HG02610 (cell line): ENCODE data around the gene KCNV2.
"Not testable (repeated sequence)": the region's sequence is repeated elsewhere in the genome, so short reads cannot be mapped to it uniquely, and the experiment has no call there.

ENCODE experiments used
- ATAC-seq: cut with Tn5 transposase; IDR thresholded peaks from one replicate; pipeline ENCODE4 v1.9.1; 2021; ENCODE audit warnings: mild to moderate bottlenecking, moderate library complexity; ENCODE audit not compliant: unreplicated experiment

Gene KCNV2

DNA sequence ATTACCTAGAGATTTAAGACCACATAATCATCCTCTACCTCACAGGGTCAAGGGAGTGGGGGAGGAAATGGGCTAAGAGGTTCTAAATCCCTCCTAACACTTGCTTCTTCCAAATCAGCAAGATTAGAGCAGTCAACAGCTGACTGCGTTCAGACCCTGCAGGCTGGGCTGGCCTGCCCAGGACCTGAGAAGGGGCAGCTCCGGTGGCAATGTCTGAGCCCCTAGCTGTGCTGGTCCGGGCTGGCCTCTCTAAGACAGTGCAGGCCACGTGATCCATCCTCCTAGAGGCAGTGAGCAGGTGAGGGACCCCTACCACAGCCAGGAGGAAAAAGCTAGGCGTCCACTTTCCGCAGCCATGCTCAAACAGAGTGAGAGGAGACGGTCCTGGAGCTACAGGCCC, at the start of gene KCNV2:
TSS of gene KCNV2 (plus strand) at position 126 of the 400 bp plus-strand sequence. CDS start at position 356, 230 bp downstream.
- no peak for ATAC-seq

DNA sequence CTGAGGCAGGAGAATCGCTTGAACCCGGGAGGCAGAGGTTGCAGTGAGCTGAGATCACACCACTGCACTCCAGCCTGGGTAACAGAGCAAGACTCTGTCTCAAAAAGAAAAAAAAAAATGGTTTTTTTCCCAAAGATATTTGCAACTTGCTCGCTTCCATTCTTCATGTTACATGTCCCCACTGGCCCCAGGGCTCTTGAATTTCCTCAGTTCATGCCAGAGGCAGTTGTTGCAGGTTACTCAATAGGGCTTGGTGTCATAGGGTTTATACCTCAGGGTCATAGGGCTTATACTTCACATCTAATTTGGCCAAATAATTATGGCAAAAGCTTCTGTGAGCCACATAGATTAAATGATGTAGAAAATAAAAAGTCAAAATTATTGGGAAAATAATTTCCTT, 44.1 kb upstream of the KCNV2 start:
- ATAC-seq, result no peak

DNA sequence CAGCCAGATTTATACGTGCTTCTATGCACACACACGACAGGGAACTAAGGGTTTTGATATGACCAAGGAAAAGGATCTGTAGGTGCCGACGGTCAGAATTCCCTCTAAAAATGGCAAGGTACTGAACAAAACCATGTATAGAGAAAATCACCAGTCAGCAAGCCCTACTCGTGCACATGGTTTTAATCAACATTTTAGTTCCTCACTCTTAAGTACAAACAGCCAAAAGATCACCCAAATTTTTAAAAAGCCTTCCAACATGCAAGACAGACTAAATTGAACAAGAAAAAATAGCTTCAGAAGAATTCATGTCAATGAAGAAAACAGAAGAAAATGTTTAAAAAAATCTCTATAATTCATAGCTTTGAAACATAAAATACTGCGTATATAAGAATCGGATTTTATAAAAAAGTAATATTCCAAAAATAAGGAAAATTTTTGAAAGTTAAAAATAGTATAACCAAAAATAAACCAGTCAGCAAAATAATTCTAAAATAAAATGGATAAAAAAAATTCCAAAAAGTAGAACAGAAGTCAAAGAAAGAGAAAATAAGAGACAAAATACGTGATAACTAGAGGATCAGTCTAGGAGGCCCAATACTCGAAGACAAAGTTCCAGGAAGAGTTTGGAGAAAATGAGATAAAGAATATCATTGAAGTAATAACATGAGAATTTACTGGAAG, 43.0 kb upstream of the KCNV2 start:
- no peak for ATAC-seq

DNA sequence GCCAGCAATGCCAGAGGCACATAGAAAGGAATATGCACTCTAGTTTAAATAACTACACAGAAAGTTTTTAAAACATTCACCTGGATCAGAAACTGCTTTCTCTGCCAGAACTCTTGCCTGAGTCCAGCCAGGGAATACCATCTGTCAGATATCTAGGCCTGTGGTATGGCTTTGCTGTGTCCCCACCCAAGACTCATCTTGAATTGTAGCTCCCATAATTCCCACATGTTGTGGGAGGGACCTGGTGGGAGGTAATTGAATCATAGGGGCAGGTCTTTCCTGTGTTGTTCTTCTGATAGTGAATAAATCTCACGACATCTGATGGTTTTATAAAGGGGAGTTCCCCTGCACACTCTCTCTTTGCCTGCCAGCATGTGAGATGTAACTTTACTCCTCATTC, 41.5 kb upstream of the KCNV2 start:
- ATAC-seq, result no peak

DNA sequence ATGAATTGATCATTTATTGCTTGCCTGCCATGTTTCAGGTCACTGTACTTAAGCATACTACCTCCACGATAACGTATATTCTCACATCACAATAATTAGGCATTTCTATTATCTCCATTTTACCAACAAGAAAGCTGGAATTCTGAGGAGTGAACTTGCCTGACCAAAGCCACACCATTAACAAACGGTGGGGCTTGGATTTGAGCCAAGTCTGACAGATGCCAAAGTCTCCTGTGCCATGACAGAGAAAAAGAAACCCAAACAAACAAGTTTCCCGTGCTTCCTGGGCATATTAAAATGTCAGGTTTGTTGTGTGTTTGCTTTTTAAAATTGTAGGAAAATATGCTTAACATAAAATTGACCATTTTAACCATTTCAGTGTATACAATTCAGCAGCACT, 40.8 kb upstream of the KCNV2 start:
- no peak for ATAC-seq

DNA sequence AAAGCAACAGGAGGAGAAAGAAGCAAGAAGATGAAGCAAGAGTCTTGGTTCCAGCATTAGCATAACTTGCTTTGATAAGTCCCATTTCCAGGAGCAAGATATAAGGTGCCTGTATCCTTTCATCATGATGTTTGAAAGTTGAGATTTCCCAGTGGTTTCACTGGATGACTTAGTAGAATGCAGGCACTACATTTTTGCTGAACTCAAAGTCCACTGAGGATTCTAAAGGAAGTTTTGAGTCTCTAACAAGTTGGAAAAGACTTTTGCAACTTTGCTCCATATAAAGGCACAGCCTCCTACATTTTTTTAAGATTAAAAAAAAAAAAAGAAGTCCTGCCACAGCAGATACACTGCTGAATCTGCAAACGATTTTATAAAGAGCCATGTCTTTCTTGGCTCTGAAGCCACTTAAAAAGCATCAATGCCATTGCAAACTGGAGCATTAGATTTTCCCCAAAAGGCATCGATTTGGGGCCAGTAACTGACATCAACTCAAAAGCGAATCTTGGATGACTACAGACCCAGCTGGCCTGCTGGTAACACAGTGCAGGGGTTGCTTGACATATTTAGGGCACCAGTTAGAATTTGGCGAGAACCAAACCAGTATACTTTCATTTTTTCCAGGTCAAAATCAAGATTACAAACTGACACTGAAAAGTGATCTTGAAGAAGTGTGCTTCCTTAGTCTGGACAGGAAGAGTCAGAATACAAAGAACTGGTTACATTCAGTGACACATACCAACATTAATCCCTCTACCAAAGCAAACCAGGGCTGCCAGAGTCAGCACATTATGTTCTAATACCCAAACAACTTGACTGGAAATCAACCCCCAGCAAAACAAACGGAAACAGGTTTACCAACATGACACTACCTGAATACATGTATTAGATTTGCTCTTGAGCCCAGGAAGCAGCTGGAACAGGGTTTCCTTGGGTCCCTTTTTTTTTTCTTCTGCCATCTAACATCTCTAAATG, 39.1 kb upstream of the KCNV2 start:
- no peak for ATAC-seq

DNA sequence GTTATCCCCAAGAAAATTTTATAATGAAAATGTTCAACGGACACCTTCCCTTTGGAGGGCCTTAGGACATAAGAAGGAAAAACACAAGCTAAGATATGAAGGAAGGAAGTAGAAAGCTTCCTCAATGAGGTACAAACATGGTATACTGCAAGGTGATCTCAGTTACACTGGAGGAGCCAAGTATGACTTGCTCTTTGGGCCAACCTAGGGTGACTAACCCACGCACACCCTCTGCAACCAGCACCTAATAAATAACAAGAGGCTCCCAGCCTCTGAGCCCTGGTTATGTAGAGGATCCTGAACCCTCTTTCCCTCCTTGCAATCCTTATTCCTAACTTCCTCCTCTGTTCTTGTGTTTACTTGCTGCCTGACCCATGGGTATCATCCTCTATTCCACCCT, 38.3 kb upstream of the KCNV2 start:
- no peak for ATAC-seq

DNA sequence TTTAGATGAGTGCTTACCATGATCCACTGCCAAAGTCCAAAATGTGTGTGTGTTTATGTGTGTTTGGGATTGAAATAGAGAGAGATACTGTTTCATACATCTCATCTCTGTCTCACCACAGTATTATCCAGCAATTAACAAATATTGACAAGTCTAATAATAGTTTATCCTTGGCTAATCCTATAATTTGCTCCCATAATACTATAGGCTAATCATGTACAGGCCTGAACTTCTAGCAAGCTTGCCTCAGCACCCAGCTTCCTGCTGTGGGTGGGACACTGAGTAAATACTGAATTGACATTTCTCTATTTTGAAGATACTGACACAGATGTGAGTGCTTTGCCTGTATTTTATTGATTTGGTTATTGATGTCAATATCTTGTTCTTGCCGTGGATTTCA, 35.3 kb upstream of the KCNV2 start:
- ATAC-seq, result no peak

DNA sequence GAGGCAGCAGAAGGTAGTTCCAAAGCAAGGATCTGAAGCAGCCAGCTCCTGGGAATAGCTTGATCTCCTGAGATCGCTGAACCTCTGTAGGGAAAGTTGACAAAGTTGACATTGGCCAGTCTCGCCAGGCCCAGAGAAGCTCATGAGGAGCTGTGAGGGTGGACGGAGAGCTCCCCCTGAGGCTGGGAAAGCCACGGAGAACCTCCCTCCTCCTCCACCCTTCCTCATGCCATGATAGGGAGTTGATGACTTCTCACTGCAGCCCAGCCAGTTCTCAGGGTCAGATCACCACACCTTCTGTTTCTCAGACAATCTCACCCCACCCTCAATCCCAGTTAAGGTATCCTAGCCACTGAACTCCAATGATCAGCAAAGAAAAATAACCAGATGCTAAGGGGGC, 30.4 kb upstream of the KCNV2 start:
- no peak for ATAC-seq

DNA sequence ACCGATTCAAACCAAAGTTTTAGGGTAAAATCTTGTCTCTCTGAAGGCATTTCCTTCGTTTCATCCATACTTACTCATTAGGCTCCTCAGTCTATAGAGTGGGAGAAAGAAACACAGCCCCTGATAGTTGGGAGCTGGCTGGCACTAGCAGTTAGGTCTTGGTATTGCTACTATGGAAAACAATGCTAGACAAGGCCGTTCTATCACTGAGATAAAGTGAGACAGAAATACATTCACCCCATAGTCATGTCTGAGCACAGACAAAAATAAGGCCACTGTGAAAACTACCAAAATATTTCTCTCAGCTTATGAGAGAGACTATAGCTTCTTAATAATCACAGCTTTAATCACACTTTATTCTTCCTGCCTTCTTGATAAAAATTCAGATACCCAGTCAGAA, 28.7 kb upstream of the KCNV2 start:
- no peak for ATAC-seq

DNA sequence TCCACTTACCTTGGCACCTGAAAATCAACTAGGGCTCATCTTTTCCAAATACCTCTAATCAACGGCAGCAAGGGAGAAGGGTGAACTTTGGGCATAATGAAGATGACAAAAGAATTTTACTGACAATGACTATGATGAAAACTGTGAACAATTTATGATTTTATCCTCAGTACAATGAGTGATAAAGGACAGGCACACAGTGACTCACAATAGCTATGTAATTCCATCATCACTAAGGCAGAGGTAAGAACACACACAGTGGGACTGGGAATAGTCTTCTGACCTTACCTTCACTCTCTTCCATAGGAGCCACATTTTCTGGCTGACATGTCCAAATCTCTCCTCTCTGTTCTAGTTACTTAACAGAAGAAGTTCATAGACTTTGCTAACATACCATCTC, 26.1 kb upstream of the KCNV2 start:
- no peak for ATAC-seq

DNA sequence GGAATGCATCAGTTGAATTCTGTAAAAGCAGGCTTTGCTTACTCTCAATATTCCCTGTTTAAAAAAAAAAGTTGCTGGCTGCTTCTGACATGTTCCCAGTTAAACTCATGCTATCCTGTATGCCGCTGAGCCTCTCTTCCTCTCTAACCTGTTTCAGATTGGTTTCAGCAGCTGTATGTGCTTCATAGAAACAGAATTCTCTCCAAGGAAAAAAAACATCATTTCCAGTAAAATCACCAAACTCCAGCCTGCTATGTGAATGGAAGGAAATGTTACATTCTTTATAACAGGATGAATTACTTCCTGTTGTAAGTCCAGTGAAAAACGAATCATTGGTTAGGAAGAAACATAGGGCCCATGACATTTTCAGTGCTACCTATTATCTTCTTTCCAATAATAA, 25.7 kb upstream of the KCNV2 start:
- no peak for ATAC-seq

DNA sequence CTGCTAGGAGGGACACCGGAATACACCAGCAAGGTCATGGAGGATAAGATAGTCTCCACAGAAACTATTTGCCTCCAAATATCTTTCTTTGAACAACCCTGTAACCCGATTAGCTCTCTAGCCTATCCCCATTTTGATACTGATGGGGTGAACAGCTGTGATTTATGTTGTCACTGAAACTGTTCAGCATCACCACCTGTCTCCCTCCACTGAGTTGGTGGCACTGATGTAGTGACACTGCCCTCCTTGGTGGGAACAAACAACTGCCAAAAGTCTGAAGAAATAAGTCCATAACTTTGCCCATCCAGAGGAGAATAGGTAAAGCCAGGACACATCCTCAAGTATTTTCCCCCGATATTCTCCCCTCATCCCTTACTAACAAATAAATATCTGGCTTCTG, 24.3 kb upstream of the KCNV2 start:
- no peak for ATAC-seq

DNA sequence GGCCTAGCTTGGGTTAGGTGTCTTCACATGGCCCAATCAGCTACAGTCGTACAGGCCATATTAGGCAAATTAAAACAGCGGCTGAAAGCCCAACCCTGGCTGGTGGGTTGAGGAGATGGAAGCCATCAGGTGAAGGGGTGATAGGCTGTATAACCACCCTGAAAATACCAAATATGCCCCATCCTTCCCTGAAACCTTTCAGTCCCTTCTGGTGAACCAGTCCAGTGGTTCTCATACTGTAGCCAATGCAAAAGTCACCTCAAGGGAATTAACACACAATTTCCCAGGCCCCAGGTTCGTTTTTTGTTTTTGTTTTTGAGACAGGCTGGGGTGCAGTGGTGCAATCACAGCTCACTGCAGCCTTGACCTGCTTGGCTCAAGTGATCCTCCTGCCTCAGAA, 19.8 kb upstream of the KCNV2 start:
- peak; percentile 95 for ATAC-seq

DNA sequence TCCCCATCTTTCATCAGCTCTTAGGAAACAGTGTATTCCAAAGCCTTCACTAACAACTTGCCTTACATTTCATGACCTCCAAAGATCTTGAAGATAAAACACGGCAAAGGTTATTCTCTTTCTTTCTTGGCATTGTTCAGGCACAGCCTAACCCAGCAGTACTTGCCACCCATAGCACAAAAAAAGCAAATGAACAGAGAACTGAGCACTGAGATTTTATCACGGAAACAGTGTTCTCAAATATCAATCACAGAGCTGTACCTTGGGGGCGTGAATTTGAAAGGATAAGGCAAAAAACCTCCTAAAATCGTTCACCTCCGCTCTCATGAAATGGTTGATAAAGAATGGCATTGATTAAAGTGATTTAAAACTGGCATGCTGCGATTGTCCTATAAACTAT, 16.9 kb upstream of the KCNV2 start:
- ATAC-seq, result no peak

DNA sequence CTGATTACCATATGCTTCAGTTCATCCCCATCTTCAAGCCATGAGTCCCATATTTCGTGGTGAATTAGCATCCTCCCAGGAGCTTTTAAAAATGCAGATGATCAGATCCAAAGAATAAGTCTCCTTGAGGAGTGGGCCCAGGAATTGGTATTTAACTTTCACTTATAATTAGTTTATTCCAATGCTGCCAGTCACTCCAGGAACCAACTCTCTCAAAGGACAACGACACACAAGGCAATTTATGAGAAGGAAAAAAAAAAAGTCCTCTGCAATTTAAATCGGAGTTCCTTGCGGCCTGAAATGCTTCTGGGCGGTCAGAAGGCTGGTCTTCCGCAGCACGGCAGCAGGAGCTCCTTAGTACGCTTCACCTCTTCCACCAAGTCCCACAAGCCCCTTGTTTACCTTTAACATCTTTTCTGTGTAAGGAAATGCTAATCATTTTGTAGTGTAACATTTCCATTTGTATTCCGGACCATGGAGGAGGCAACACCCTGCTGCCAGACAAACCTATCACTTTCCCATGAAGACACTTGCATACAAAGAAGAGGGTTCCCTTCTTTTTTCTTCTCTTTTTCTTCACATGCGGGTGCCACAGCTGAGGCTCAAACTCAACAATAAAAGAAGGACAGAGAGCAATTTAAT, 16.3 kb upstream of the KCNV2 start:
- no peak for ATAC-seq

DNA sequence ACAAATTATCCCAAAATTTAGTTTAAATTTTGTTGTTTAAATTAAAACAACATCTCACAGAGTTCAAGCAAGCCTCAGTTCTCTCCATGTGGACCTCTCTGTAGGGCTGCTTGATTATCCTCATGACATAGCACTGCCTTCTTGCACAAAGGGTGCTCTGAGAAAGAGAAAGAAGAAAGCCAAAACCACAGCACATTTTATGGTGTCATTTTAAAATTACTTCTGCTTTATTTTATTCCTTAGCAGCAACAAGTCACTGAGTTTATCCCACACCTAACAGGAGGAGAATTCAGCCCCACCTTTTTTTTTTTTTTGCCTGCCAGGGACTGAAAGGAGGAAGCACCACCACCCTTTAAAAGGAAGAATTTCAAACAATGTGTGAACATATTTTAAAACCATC, 12.8 kb upstream of the KCNV2 start:
- ATAC-seq, result no peak

DNA sequence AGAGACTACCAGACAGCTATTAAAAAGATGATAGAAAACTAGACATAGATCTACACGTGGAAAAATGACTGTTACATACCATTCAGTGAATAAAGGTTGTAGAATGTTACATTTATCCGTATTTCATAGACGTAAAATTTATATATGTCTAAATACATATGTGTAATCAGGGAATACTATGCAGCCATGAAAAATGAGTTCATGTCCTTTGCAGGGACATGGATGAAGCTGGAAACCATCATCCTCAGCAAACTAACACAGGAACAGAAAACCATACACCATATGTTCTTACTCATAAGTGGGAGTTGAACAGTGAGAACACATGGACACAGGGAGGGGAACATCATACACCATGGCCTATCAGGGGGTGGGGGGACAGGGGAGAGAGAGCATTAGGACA, 10.1 kb upstream of the KCNV2 start:
- not testable (repeated sequence) for ATAC-seq

DNA sequence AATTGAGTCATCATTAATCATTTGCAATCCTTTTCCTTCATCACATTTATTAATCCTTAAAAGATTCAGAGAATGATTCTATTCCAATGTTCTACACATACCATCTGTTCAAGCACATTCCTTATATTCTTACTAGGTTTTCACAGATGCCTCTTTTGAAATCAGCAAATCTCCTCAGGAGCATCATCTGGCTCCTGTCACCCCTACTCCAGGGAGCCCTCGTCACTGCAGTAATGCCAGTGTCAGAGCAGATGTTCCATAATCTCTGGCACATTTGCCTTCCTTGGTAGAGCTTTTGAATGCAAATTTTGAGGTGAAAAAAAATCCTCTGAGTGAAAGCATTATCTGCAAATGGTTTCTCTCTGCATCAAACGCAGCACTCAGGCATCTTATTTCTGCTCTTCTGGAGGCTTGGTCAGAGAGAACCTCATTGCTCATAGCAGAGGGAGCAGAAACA, 7.6 kb upstream of the KCNV2 start:
- ATAC-seq, result peak; percentile 86

DNA sequence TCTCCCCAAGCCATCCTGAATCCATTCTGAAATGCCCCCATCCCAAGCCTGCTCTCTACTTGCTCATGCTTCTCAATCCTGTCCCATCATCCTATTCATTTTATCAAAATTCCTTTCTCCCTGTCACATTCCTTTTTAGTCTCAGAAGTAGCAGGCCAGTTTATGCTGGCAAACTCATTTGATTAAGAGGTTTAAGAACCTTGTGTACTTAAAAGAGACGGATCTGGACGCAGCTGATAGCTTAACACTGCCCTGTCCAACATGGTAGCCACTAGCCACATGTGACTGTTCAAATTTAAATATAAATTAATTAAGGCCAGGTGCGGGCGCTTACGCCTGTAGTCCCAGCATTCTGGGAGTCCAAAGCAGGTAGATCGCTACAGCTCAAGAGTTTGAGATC, 5.6 kb upstream of the KCNV2 start:
- ATAC-seq, result no peak

DNA sequence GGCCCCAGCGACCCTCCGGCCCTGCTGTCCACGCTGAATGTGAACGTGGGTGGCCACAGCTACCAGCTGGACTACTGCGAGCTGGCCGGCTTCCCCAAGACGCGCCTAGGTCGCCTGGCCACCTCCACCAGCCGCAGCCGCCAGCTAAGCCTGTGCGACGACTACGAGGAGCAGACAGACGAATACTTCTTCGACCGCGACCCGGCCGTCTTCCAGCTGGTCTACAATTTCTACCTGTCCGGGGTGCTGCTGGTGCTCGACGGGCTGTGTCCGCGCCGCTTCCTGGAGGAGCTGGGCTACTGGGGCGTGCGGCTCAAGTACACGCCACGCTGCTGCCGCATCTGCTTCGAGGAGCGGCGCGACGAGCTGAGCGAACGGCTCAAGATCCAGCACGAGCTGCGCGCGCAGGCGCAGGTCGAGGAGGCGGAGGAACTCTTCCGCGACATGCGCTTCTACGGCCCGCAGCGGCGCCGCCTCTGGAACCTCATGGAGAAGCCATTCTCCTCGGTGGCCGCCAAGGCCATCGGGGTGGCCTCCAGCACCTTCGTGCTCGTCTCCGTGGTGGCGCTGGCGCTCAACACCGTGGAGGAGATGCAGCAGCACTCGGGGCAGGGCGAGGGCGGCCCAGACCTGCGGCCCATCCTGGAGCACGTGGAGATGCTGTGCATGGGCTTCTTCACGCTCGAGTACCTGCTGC, 839 bp downstream of the KCNV2 start:
- ATAC-seq, result no peak
